GM06990 (cell line): ENCODE results near the gene SLC12A7.

Source experiments
- DNase-seq: peaks from one replicate; pipeline ENCODE4 v3.0.0-alpha.2; 2011; ENCODE audit not compliant: insufficient read length; ENCODE audit errors: extremely low read depth
- H3K27me3 ChIP-seq: replicated peaks from 2 replicates; pipeline ENCODE4 v1.6.0; 2011; ENCODE audit warnings: low read length; ENCODE audit not compliant: control insufficient read depth, insufficient read depth
- H3K36me3 ChIP-seq: 2 replicates; pipeline ENCODE4 v1.5.1; 2011; ENCODE audit warnings: low read length; ENCODE audit not compliant: control insufficient read depth, insufficient read depth
- H3K4me3 ChIP-seq: replicated peaks from 2 replicates; pipeline ENCODE4 v1.5.1; 2011; ENCODE audit warnings: low read depth, mild to moderate bottlenecking, control low read depth, low read length
- TF ChIP-seq, protein P1 (sequence below): IDR thresholded peaks from 2 replicates; pipeline ENCODE4 v1.5.1; 2011; ENCODE audit warnings: low read length, control low read depth, mild to moderate bottlenecking, inconsistent platforms; ENCODE audit not compliant: insufficient read depth, poor library complexity, severe bottlenecking

SLC12A7 gene

DNA sequence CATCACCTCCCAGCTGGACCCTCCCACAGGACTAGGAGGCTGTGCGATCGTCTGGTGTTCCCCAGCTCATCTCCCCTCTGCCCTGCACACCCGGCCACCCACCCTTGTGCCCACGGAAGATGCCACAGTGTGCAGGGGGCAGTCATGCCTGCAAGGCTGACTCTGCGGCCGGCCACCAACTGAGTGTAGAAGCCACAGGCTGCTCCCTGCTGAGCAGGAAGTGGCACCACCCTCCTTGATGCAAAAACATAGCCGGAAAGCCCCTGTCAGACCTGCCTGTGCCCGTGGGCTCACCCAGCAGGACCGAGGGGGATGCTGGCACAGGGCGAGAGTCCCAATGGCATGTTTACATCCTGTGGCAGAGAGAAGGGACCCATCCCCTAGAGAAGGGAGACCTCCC is 40.3 kb upstream of the SLC12A7 start:
- Histone ChIP-seq H3K4me3 (no peak overlapping the region), H3K36me3 (no peaks in the 10 kb centered on the region), H3K27me3 (no peaks in the 10 kb centered on the region; the same call in 1 of the 2 replicates)
- DNase-seq: no peak
- TF ChIP-seq, protein P1, sequence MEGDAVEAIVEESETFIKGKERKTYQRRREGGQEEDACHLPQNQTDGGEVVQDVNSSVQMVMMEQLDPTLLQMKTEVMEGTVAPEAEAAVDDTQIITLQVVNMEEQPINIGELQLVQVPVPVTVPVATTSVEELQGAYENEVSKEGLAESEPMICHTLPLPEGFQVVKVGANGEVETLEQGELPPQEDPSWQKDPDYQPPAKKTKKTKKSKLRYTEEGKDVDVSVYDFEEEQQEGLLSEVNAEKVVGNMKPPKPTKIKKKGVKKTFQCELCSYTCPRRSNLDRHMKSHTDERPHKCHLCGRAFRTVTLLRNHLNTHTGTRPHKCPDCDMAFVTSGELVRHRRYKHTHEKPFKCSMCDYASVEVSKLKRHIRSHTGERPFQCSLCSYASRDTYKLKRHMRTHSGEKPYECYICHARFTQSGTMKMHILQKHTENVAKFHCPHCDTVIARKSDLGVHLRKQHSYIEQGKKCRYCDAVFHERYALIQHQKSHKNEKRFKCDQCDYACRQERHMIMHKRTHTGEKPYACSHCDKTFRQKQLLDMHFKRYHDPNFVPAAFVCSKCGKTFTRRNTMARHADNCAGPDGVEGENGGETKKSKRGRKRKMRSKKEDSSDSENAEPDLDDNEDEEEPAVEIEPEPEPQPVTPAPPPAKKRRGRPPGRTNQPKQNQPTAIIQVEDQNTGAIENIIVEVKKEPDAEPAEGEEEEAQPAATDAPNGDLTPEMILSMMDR: no peak

DNA sequence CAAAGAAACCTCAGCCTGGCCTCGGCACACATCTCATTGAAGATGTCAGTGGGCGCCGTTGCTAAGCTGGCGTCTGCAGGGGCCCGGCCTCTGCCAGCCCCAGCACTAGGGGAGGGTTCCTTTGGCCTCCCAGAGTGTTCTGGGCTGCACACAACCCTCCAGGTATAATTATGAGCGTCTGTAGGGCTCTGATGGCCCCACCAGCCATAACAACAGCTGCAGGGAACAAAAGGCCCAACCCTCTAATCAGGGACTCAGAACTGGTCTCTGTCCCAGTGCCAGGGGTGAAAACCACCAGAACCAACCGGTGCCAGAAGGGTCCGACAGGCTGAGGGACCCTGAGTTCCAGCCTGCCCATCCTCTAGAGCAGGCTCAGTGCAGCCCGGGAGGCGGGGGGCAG is 39.5 kb upstream of the SLC12A7 start:
- no peak for DNase-seq
- H3K27me3 ChIP-seq: no peaks in the 10 kb centered on the region; the same call in 1 of the 2 replicates
- H3K4me3 ChIP-seq: no peak overlapping the region
- no peaks in the 10 kb centered on the region for H3K36me3 ChIP-seq
- TF ChIP-seq, protein P1: no peak

DNA sequence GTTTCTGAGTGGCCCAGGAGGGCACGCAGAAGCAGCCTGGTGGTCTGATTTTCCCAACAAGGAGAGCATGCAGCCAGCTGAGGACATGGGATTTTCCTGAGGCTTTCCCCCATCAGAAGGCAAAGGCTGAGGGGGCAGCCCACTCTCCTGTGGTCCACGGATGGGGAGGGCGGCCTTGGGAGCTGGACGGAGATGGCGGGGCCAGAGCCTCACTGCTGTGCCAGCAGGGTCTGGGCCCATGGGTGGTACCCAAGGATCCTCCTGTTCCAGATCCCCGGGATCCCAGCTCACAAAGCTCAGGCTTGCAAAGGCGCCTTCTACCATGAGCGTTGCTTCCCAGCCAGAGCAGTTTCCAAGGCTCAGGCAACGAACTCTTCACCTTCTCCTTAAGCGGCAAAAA is 39.0 kb upstream of the SLC12A7 start:
- no peak for DNase-seq
- H3K36me3 ChIP-seq: no peaks in the 10 kb centered on the region
- no peak overlapping the region for H3K4me3 ChIP-seq
- TF ChIP-seq, protein P1: no peak
- no peaks in the 10 kb centered on the region; the same call in 1 of the 2 replicates for H3K27me3 ChIP-seq

DNA sequence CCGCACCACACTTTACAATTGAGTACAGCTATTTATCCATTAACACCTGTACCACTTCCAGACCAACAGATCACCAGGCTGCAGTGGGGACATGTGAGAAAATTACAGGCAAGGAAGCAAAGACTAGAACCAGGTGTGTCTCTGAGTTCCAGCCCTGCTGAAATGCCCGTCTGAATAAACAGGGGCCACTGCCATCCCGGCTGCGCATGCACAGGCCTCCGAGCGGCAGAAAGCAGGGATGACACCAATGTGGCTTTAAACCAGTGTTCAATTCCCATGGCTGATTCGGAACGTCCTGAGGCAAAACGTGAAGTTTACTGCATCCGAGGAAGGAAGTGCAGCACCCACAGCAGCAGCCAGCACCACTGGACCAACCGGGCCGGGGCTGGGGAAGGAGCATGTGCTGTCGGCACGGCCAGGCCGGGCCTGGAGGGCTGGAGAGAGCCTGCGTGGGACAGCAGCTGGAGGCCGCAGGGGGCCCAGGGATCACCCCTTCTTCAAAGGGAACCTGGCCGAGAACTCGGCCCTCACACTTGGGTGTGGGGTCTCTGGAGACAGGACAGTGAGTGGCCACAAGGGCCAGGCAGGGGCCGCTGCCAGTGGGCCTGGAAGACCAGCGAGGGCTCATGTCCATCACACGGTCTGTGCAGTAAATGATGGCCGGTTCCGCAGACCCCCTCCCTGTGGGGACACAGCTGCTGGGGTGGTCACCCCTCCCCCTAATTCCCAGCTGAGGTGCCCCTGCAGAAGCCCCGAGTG is 33.0 kb upstream of the SLC12A7 start:
- H3K27me3 ChIP-seq: no peaks in the 10 kb centered on the region; the same call in 1 of the 2 replicates

DNA sequence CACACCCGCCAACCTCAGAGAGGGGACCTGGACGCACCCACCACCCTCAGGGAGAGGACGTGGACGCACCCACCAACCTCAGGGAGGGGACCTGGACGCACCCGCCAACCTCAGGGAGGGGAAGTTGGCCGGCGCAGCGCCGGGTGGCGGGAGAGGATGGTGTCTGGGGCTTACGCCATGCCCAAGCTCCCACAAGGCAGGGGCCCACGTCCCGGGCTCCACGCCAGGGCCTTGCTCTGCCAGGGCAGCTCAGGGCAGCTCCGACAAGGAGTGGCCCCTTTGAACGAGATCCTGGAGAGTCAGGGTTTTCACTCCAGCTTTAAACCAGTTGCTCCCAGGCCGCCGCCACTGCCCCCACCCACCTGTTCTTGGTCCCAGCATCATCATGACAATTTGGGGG is 32.2 kb upstream of the SLC12A7 start:
- no peaks in the 10 kb centered on the region; the same call in 1 of the 2 replicates for H3K27me3 ChIP-seq
- no peak for DNase-seq
- TF ChIP-seq, protein P1: no peak
- H3K36me3 ChIP-seq: no peaks in the 10 kb centered on the region
- H3K4me3 ChIP-seq: no peak overlapping the region

More for the DNA sequence above, 33.0 kb upstream of the SLC12A7 start:
- no peak for DNase-seq
- H3K36me3 ChIP-seq: no peaks in the 10 kb centered on the region
- TF ChIP-seq, protein P1: no peak
- H3K4me3 ChIP-seq: no peak overlapping the region
